OCI-LY3 (cell line): ENCODE results near the gene MXRA5.

ENCODE experiments used
- EZH2phosphoT487 ChIP-seq: fragments of 200-600 bp; shearing (Covaris generic); IDR thresholded peaks from 2 replicates; pipeline ENCODE4 v1.6.1; 2018; ENCODE audit warnings: antibody characterized with exemption, mixed run types, low read depth
- TF ChIP-seq, protein P1 (sequence below): fragments of 200-600, 300-600 bp; sonication (generic); IDR thresholded peaks from 2 replicates; pipeline ENCODE4 v1.5.1; 2014; ENCODE audit warnings: antibody characterized with exemption, low read length, low read depth

DNA sequence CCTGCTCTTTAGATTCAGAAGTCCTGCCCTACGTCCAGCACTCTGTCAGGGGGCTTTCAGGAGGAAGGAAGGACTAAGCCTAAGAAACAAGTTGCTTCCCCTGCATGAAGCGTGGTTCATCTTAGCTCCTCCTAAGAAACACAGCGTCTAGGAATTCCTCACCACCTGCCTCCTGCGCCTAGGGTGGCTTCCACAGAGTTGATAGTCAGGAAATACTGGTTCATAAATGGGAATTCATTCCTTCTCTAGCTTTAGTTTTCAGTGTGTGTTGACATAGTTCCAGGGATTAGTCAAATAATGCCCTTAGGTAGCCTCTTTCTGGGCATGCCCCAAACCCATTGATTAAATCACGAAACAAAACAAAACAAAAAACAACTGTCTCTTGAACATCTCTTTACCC, 1.7 kb upstream of the MXRA5 start:
- TF ChIP-seq, protein P1, sequence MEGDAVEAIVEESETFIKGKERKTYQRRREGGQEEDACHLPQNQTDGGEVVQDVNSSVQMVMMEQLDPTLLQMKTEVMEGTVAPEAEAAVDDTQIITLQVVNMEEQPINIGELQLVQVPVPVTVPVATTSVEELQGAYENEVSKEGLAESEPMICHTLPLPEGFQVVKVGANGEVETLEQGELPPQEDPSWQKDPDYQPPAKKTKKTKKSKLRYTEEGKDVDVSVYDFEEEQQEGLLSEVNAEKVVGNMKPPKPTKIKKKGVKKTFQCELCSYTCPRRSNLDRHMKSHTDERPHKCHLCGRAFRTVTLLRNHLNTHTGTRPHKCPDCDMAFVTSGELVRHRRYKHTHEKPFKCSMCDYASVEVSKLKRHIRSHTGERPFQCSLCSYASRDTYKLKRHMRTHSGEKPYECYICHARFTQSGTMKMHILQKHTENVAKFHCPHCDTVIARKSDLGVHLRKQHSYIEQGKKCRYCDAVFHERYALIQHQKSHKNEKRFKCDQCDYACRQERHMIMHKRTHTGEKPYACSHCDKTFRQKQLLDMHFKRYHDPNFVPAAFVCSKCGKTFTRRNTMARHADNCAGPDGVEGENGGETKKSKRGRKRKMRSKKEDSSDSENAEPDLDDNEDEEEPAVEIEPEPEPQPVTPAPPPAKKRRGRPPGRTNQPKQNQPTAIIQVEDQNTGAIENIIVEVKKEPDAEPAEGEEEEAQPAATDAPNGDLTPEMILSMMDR = no peak
- no peak for TF ChIP-seq EZH2phosphoT487
